ENCODE results near the gene ZNHIT3.
A peak's percentile ranks its signal among the peaks of the same experiment; 100 is the strongest.
"Not testable (repeated sequence)": the region's sequence is repeated elsewhere in the genome, so short reads cannot be mapped to it uniquely, and the experiment has no call there.

Gene ZNHIT3

DNA sequence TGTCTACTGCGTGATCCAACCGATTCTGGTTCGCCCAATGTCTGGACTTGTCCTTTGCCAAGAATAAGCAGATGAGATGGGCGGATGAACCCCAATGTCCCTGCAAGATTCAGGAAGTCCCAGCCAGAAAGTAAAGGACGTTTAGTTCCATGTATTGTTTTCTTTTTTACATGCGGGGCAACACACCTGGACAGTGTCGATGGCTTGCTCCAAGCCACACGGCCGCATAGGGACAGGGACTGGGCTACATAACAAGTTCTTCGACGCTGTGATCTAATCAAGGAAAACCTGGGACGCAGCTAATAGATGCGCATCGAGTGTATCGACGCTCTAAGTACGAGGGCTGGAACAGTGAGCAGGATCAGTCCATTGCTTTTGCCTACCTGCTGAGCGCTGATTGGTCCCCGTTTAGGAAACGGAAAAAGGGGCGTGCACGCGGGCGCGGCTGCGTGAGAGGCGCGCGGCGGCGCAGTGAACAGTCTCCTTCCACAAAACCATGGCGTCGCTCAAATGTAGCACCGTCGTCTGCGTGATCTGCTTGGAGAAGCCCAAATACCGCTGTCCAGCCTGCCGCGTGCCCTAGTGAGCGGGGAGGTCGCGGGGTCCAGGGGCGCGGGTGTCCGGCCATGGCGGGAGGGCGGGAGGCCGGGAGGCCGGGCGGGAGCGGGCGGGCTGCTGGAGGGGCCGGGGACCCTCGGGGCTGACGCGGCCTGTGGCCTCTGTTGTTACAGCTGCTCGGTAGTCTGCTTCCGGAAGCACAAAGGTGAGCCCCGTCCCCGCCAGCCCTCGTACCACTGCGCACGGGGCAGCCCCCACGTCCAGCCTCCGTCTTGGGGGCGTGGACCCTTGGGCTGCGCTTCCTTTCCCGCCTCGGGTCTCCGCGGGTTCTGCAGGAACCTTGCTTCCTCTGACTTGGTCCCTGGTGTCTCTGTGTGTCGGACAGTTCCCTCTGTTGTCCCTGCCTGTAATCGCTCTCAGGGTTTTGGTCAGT, at the start of gene ZNHIT3:
Gene ZNHIT3 (plus strand): TSS at position 478 of the 991 bp plus-strand sequence. CDS start 19 bp downstream, at position 497.
- DNase-seq (ENCODE audit: low read depth in 2 of 2) = peak; percentile 84 to 85

DNA sequence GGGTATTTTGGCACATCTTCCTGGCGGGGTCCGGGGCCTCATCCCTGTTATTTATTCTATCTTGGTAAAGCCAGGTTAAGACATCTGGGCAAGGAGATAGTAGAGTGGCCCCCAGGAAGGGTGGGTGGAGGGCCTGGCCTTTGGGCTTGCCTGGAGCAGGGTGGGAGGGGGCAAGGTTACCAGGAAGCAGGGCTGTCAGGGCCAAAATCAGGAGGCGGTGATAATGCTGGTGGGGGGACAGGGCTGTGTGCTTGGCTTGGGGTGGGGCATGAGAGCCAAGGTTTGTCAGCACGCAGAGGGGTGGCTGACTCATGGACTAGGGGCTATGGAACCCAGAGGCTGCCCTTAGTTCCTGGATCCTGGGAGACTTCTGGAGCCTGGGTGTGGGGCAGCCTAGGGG, 44.7 kb upstream of the ZNHIT3 start:
- not testable (repeated sequence) for DNase-seq (ENCODE audit: low read depth in 2 of 2)

DNA sequence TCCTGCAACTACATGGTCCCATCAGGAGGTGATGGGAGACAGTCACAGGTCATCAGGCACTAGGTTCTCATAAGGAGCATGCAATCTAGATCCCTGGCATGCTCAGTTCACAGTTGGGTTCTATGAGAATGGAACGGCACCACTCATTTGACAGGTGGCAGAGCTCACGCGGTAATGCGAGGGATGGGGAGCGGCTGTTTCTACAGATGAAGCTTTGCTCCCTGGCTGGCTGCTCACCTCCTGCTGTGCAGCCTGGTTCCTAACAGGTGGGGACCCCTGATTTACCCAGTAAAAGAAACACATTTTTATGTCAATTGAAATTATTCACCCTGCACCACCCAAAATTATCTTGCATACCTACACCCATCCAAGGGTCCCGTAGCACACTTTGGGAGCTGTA, 42.7 kb upstream of the ZNHIT3 start:
- DNase-seq (ENCODE audit: low read depth in 2 of 2) = no peak

DNA sequence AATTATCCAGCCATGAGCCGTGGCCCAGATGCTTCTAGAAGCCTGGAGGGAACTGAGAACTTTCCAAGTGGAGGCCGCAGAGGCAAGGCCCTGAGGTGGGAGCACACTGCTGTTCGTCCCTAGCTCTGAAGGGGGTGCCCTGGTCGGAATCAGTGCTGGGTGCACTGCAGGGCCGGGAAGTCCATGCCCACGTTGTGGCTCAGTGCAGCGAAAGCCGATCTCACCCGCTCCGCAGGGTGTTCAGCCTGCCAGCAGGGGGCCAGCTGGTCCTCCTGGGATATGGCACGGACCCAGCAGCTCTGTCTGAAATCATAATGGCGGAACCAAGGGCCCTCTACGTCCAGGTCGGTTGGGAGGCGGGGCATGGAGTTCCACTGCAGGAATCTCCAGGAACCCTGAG, 36.5 kb upstream of the ZNHIT3 start:
- not testable (repeated sequence) for DNase-seq (ENCODE audit: low read depth in 2 of 2)

DNA sequence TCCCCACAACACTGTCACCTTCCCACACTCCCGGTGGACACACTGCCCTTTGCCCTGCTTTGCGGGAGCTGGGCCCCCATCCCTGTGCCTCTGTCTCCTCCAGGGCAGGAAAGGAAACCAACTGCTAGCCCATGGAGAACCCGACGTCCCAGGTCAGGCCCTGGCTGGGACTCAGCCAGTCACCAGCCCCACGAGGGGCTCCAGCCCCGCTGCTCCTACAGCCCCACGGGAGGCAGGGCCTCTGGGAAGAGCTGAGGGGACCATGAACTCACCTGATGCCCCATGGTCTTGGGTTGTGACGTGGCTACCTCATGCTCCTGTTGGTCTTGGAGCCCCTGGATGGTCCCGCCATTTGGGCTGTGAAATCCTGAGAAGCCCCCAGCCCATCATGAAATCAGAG, 33.6 kb upstream of the ZNHIT3 start:
- not testable (repeated sequence) for DNase-seq (ENCODE audit: low read depth in 2 of 2)

DNA sequence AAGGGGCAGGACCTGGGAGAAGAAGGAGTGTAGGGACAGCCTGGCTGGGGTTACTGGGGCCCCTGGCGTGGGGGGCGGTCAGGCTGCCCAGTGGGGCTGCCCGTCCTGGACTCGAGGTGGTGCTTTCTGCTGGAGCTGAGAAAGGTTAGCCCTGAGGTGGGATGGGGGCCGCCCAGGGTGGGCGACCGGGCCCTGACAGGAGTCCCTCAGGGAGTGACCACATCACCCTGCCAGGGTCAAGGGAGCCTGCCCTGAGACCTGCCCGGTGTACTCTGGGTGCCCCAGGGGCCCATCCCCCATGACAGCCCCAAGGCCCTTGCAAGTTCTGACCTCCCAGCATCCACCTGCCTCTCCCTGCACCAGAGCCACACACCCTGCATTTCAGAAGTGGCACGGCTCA, 28.8 kb upstream of the ZNHIT3 start:
- DNase-seq (ENCODE audit: low read depth in 2 of 2) = not testable (repeated sequence)

DNA sequence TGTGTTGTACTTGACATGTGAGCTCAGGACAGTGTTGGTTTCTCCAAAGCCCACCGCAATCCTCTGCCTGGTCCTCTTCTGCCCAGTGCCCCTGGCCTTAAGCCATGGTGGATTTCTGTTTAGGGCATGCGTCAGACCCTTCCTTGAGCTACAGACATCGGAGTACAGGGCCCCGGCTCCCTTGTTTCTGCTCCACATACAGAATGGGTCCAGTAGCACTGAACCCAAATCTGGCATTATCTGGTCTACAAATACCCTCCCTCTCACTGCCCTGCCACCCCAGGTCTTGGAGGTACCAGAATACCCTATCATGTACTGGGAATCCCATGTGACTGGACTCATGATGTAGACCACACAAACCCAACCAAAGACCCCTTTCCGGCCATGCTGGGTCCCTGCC, 27.4 kb upstream of the ZNHIT3 start:
- no peak for DNase-seq (ENCODE audit: low read depth in 2 of 2)

DNA sequence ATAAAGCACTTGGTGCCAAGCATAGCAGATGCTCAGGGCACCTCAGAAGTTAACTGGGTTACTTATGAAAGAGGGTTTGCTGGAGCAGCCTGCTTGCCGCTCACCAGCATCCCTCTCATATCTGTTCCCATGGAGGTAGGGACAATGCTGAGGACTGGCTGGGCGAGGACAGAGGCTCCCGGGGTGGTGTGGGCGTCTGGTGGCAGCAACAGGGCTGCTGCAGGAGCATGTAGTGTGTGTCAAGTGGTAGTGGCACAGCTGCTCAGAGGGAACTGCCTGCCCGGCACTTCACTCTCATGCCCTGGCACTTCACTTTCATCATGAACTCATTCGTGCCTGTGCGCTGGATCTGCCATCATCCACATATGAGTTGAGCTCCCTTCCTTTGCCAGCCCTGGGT, 26.9 kb upstream of the ZNHIT3 start:
- DNase-seq (ENCODE audit: low read depth in 2 of 2) = no peak

DNA sequence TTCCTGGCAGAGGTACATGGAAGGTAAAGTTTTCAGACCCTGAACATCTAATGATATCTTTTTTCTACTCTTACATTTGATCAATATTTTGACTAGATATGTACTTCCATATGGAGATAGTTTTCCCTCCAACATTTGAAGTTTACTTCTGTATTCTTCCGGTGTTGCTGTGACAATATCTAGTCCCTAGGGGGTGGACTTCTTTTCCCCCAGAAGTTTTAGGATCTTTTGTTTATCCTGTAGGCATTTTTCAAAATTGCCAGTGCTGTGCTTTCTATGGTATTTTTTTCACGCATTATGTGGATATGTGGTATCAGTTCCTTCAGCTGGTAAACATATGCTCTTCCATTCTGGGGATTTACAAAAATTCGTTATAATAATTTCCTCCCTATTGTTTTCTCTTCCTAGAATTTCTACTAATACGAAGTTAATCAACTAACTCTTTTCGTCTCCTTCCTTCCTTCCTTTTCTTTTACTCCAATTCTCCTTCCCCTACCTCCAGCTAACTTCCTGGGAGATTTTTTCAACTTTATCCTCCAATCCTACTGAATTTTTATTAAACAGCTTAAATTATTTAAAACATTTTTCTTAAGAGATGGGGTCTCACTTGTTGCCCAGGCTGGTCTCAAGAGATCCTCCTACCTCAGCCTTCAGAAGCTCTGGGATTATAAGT, 26.1 kb upstream of the ZNHIT3 start:
- no peak for DNase-seq (ENCODE audit: low read depth in 2 of 2)

DNA sequence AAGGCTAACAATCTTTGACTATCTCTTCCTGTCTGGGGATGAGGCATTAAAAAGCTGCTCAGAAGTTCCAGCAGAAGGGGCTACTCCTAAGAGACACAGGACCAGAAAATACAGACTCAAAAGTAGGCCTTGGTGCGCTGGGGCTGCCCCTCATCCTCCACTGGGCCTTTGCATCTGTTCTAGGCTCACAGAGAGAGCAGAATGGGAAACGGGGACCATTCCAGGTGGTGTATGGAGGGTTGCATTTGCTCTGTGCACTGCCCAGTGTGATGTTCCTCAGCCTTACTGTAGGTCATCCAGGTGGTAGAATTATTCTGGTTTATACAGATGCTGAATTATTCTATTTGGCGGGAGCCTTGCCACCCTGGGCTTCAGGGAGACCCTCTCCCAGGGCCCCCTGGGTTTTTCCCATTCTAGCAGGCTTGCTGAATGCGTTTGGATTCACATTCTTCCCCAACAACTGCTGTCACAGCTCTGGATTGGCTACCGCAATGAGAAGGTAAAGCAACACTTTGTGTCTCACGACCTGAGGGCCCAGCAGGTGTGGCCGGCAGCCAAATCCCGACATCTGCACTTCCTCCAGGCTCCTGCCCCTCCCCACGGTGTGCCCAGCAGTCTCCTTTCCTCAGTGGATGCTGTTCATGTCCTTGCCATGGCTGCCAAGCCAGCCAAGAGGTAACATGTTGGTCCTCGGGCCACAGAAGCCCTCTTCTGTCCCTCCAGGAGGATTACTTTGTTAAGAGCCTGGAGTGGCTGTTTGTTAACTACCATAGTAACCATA, 25.0 kb upstream of the ZNHIT3 start:
- no peak for DNase-seq (ENCODE audit: low read depth in 2 of 2)

DNA sequence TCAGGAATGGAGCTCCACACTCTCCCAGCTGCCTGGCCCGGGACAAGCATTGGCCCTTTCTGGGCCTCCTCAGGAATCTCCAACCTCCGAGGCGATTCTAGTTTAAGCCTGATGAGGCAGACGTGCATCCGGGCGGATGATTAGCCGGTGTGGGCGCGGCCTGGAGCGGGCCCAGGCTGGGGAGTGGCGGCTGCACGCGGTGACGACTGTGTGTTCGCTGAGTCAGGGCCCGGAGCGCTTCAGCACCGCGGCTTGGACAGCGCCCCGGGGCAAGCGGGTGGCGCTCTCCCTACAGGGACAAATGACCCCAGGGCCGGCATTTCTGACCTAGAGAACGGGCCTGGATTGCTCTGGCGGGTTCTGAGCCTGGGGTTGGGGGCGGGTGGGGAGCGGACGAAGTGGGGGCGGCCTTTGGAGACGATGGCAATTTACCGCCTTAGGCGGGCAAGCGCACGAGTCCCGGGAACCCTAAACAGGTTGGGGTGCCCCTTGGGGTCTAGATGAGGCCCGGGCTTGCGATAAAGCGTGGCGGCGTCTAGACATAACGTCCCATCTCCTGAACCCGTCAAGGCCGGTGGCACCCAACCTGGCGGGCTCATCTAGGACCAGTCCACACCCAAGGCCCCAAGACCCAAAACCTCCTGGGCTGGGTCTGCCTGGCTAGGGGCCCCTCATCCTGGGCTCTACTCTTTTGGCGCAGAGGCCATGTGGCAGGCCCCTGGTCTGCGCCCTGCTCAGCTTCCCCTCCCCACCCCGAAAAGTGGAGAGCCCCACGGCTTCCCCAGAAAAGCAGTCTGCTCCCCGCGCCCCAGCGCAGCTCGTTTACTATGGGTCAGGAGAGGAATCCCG, 22.3 kb upstream of the ZNHIT3 start:
- DNase-seq (ENCODE audit: low read depth in 2 of 2) = peak; percentile 49 to 65

DNA sequence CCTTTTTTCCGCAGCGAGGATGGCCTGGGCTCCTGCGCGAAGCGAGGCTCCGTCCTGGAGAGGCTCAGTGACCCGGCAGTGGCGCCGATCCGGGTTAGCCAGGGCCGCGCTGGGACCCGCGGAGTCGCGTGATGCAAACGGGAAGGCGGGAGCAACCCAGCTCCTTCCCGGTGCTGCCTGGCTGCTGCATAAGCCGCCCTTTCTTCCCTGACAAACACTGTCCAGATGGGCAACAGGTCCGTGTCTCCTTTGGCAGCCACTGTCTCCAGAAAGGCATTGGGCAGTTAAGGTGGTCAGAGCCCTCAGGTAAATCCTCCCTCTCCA, 21.8 kb upstream of the ZNHIT3 start:
- no peak for DNase-seq (ENCODE audit: low read depth in 2 of 2)

DNA sequence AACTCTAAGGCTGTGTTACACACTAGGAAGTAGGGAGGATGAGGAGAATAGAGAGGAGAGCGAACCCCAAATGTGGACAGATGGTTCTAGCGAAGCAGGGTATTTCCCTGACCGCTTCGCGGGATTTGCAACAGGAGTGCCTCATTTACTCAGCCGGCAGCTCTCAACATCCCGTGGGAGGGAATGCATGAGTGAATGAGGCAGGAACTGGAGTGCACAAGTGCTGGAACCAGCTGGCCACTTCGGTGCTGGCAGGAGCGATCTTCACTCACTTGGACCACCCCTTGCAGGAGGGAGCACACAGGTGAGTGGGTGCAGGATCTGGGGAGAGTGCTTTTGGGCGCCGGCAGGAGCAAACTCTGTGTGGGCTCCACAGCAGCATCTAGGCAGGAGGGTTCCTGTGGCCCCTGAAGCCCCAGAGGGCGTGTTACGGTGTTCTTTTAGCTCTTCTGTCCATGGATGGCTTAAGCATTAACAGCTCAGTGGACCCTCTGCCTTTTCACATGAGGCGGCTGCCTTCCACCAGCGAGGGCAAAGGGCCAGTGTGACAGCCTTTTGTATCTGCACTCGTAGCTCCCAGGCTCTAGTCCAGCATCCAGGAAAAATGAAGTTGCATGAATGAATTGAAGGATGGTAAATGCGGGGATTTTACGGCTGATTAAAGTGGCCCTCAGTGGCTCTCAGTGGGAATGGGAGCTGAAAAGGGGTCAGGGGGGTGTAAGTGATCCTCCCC, 17.4 kb upstream of the ZNHIT3 start:
- DNase-seq (ENCODE audit: low read depth in 2 of 2) = no peak

DNA sequence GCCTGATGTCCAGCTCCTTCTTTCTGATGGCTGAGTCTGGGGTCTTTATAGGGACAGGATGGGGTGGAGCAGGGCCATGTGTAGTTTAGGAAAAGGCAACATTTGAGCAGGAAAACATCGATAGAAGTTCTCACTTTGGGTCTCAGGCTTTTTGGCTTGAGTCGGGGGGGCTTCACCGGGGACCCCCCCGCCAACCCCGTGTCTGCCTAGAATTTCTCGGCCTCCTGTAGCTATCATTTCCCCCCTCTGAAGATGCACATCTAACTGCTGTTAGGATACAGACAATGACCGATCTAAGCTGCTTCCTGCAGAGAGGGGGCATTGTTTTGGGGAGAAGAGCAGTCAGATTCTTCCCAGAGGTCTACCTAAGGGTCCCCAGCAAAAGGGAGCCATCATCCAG, 16.7 kb upstream of the ZNHIT3 start:
- no peak for DNase-seq (ENCODE audit: low read depth in 2 of 2)

DNA sequence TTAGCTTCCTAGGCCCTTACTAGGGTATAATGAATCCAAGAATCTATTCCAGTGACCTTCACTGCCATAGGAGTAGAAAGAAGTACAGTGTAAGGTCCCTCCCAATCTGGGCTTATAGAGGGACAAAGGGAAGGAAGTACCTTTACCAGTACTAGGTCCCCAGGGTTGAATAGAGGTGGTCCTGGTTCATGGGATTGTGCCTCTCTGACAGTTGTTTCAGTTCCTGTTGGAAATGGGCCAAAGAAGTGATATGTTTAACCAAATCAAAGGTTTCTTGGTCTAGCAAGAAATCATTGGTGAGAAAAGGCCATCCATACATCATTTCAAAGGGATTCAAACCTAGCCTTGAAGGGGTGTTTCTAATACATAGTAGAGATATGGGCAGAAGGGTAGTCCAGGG, 16.0 kb upstream of the ZNHIT3 start:
- no peak for DNase-seq (ENCODE audit: low read depth in 2 of 2)

DNA sequence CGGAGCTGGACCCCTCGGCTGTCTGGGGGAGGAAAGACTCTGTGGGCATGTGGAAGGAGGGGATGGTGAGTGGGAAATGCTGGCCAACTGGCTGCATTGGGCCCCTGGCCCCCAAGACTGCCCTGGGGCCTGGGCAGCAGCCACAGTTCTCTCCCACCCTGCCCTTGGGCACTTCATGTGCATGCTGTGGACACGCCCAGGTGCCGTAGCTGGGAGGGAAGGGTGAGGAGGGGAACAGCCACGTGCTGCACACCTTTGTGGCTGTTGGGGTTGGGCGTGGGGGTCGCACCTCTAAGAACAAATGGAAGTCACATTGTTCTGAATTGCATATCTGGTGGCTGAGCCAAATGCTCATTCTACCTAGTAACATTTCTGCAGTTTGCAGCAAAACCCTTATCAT, 11.9 kb upstream of the ZNHIT3 start:
- DNase-seq (ENCODE audit: low read depth in 2 of 2) = no peak

DNA sequence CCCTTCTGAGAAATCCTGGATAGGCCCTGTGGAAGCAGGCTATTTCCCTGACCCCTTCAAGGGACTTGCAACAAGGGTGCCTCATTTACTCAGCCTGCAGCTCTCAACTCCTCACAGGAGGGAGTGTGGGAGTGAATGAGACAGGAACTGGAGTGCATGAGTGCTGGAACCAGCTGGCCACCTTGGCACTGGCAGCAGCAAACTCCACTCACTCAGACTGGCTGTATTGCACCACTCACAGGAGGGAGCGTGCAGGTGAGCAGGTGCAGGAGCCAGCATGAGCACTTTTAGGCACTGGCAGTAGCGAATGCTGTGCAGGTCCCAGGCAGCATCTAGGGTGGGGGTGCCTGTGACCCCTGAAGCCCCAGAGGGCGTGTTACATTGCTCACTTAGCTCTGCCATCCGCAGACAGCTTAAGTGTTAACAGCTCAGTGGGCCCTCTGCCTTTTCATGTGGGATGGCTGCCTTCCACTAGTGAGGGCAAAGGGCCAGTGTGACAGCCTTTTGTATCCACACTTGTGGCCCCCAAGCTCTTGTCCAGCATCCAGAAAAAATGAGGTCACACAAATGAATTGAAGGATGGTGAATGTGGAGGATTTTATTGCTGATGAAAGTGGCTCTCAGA, 11.0 kb upstream of the ZNHIT3 start:
- DNase-seq (ENCODE audit: low read depth in 2 of 2) = no peak

DNA sequence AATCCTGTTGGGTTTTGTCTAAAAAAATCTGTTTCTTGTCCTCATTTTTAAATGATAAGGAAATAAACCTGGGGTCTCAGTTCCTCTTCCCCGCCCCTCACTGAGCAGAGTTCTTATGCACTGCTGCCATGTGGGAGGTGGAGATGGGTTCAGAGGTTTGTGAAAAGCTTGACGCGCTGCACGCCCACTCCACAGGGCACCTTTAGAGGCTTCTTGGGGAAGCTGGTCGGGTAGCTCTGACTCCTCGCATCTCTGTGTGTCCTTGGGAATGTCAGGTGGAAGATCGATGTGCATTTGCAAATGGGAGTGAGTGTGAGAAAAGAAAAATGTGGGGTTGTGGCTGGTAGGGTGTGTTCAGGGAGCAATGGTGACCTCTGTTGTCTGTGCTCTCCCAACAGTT, 4.7 kb upstream of the ZNHIT3 start:
- DNase-seq (ENCODE audit: low read depth in 2 of 2) = no peak

DNA sequence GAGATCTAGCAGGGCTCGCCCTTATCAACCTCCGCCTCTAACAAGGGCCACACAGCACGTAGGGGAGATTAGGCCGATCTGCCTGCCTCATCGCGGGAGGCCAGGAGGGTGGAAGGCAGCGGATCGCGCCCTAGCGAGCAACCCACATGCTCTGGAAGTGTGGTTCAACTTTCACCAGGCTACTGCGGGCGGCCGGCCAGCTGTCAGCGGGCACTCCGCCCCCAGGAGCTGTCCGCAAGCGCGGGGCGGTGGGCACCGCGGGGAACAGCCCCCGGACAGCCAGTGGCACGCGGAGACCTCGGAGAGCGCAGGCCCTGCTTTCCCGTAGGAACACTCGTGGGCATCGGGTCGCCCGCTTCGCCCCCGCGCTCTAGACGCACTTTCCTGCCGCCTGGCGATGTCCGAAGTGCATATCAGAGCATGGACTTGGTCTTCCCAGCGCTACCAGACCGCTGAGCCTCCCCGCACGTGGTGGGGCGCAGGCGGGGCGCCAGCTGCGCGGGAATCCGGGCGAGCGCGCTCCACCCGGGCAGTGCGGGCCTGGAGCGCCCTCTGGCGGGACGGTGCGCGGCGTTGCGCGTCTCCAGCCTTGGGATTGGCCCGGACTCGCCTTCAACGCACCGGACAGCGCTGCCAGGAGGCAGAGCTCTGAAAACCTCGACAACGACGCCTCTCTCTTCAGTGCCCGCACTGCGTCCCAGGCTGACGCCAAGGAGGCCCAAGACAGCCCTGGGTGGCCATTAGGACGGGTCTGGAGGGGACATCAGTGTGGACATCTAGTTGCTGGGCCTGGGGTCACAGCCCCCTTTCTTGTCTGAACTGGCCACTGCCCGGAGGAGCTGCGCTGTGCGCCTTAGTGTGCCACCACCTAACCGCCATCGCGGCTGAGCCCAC, 3.6 kb upstream of the ZNHIT3 start:
- peak; percentile 72 to 77 for DNase-seq (ENCODE audit: low read depth in 2 of 2)
